HepG2 (cell line): ENCODE results near the gene USH2A. TPM values are rescaled to one million over a fixed set of nuclear protein-coding genes. Genes with fewer than 3 reads are reported as not detected.

ENCODE experiments used
- ATAC-seq: fragments of 200-7000 bp; cut with Tn5 transposase; 3 replicates; pipeline ENCODE4 v1.9.1; 2020; ENCODE audit warnings: mild to moderate bottlenecking, moderate library complexity
- BruUV-seq: library from RNA; stranded (reverse); fragments of 400-500 nt; replicated peaks from 2 replicates; lab custom pipeline; 2021; lab: Mats Ljungman, UMichigan
- CTCF ChIA-PET: fragments of 300-600 bp; formaldehyde crosslinking; extraction: SDS; loops from one replicate; lab custom pipeline; 2021; ENCODE audit warnings: low total read pairs, inconsistent platforms, low intra/inter-chr PET ratio; lab: Yijun Ruan, JAX
- POLR2A ChIA-PET: fragments of 350-600 bp; sonication (Branson Sonifier 250); formaldehyde crosslinking; loops from one replicate; lab custom pipeline; 2020; ENCODE audit warnings: antibody characterized with exemption, inconsistent platforms; lab: Yijun Ruan, JAX
- DNase-seq: peaks from one replicate; pipeline ENCODE4 v3.0.0-alpha.2; 2015; ENCODE audit warnings: low spot score
- FAIRE-seq: peaks from 3 replicates; lab custom pipeline; 2011; peaks lifted over from hg19 to GRCh38; lab: Jason Lieb, UNC
- H2AFZ ChIP-seq: one replicate; pipeline ENCODE4 v1.6.1; 2011; ENCODE audit warnings: low read length, inconsistent platforms
- H3K27ac ChIP-seq: fragments of 300-600 bp; 3 replicates; pipeline ENCODE4 v1.8.0; 2011; ENCODE audit warnings: mixed run types, mild to moderate bottlenecking, mixed read lengths, low read length, inconsistent platforms; ENCODE audit not compliant: insufficient read depth; ENCODE audit errors: extremely low read length
- H3K27me3 ChIP-seq, 2 experiments: fragments of 200-600 bp in 1 of 2; 2 replicates in 1 of 2; 3 replicates in 1 of 2; pipeline versions ENCODE4 v1.6.0 to v1.8.0; 2011; ENCODE audit warnings: low read length in 2 of 2, mild to moderate bottlenecking in 2 of 2, moderate library complexity in 2 of 2, inconsistent platforms in 1 of 2; ENCODE audit not compliant: insufficient read depth in 2 of 2, control insufficient read depth in 1 of 2
- H3K36me3 ChIP-seq, 2 experiments: fragments of 200-600 bp in 1 of 2; replicated peaks in 1 of 2; 2 replicates in 1 of 2; 3 replicates in 1 of 2; pipeline versions ENCODE4 v1.5.1 to v1.8.0; 2011; ENCODE audit warnings: low read length in 2 of 2, inconsistent platforms in 1 of 2; ENCODE audit not compliant: insufficient read depth in 2 of 2, control insufficient read depth in 1 of 2
- H3K4me1 ChIP-seq: 2 replicates; pipeline ENCODE4 v1.5.1; 2012; ENCODE audit warnings: low read length, inconsistent platforms; ENCODE audit not compliant: insufficient read depth
- H3K4me2 ChIP-seq: 2 replicates; pipeline ENCODE4 v1.6.0; 2011; ENCODE audit warnings: low read depth, low read length, inconsistent platforms
- H3K4me3 ChIP-seq, 3 experiments: fragments of 200-600 bp in 1 of 3; sonication (generic), shearing (Covaris generic) in 1 of 3; replicated peaks in 1 of 3; 2 replicates each; pipeline ENCODE4 v1.5.1; 2011 to 2016; ENCODE audit warnings: low read length in 3 of 3, inconsistent platforms in 2 of 3, low read depth in 2 of 3, mild to moderate bottlenecking in 2 of 3, control low read depth in 1 of 3, mixed read lengths in 1 of 3; ENCODE audit not compliant: insufficient read depth in 1 of 3
- H3K79me2 ChIP-seq: one replicate; pipeline ENCODE4 v1.6.1; 2011; ENCODE audit warnings: low read length, inconsistent platforms; ENCODE audit not compliant: insufficient read depth
- H3K9ac ChIP-seq: 2 replicates; pipeline ENCODE4 v1.6.0; 2011; ENCODE audit warnings: mild to moderate bottlenecking, low read depth, low read length, inconsistent platforms; ENCODE audit not compliant: insufficient read depth
- H3K9me3 ChIP-seq: 2 replicates; pipeline ENCODE4 v1.5.1; 2012; ENCODE audit warnings: mild to moderate bottlenecking, low read length
- H4K20me1 ChIP-seq: 2 replicates; pipeline ENCODE4 v1.6.0; 2011; ENCODE audit warnings: inconsistent platforms, mild to moderate bottlenecking, low read length, moderate library complexity; ENCODE audit not compliant: insufficient read depth
- BCL6 ChIP-seq: IDR thresholded peaks from 2 replicates; pipeline ENCODE4 v1.6.1; 2016; ENCODE audit warnings: missing genetic modification reagents, missing compliant biosample characterization
- ETS1 ChIP-seq: sonication (generic); formaldehyde crosslinking; IDR thresholded peaks from 2 replicates; pipeline ENCODE4 v1.4.0; 2020; ENCODE audit warnings: missing genetic modification reagents
- FOXC1 ChIP-seq: sonication (generic); formaldehyde crosslinking; IDR thresholded peaks from 2 replicates; pipeline ENCODE4 v1.8.0; 2022; ENCODE audit warnings: mild to moderate bottlenecking, missing genetic modification reagents, borderline replicate concordance
- HOXA5 ChIP-seq: sonication (generic); formaldehyde crosslinking; IDR thresholded peaks from 2 replicates; pipeline ENCODE4 v1.4.0; 2020; ENCODE audit warnings: missing genetic modification reagents
- HOXA7 ChIP-seq: sonication (generic); formaldehyde crosslinking; IDR thresholded peaks from 2 replicates; pipeline ENCODE4 v1.8.1; 2022; ENCODE audit warnings: mild to moderate bottlenecking, missing genetic modification reagents, moderate library complexity
- PHF20 ChIP-seq: sonication (generic); formaldehyde crosslinking; IDR thresholded peaks from 2 replicates; pipeline ENCODE4 v1.5.0; 2020; ENCODE audit warnings: mild to moderate bottlenecking, missing genetic modification reagents
- POGZ ChIP-seq: sonication (generic); formaldehyde crosslinking; IDR thresholded peaks from 2 replicates; pipeline ENCODE4 v1.4.0; 2020; ENCODE audit warnings: mild to moderate bottlenecking, missing genetic modification reagents
- ZBTB20 ChIP-seq: sonication (generic); formaldehyde crosslinking; IDR thresholded peaks from 2 replicates; pipeline ENCODE4 v1.8.1; 2023; ENCODE audit warnings: missing genetic modification reagents, low read depth, mild to moderate bottlenecking, borderline replicate concordance
- ZBTB7A ChIP-seq: sonication (generic); formaldehyde crosslinking; IDR thresholded peaks from 2 replicates; pipeline ENCODE4 v1.8.0; 2022; ENCODE audit warnings: mild to moderate bottlenecking, missing genetic modification reagents
- WGBS: methylation state at CpG from one replicate; pipeline ENCODE4 v1.1.6; 2017; ENCODE audit warnings: low lambda C conversion rate; 5-methylcytosine and 5-hydroxymethylcytosine counted together
- in situ Hi-C: cut with HindIII; loops from 2 replicates; pipeline ENCODE4 v1.10.0; 2017; ENCODE audit warnings: low pct_unique_long_range_greater_than_20kb; ENCODE audit not compliant: extremely low pct_ligation_motif_present
- intact Hi-C: fragments of 100-400 bp; cut with micrococcal nuclease; formaldehyde crosslinking; loops from one replicate; pipeline ENCODE4 v1.10.0; 2022; ENCODE audit not compliant: unreplicated experiment
- polyA plus RNA-seq, 8 experiments: library from polyadenylated mRNA; depleted of rRNA in 3 of 8; stranded (reverse) in 7 of 8; unstranded in 1 of 8; fragments of >200 nt; fragmentation: Illumina TruSeq in 4 of 8; extraction: Trizol in 4 of 8; gene quantifications; 2 replicates each; pipeline versions ENCODE4 v1.2.1 to v1.2.3, GENCODE V29; 2011 to 2016; ENCODE audit warnings: low read depth in 4 of 8, missing spikeins in 1 of 8, mixed read lengths in 1 of 8; ENCODE audit not compliant: insufficient read depth in 1 of 8
- total RNA-seq, 5 experiments: library from RNA; depleted of rRNA; stranded (reverse); fragments of >200 nt; fragmentation: Illumina TruSeq; extraction: Trizol; gene quantifications; 2 replicates each; pipeline ENCODE4 v1.2.3, GENCODE V29; 2016; ENCODE audit warnings: low read depth in 1 of 5
- TF ChIP-seq, protein P1 (sequence below): sonication (generic); formaldehyde crosslinking; conservative IDR thresholded peaks from 2 replicates; pipeline ENCODE4 v1.5.0; 2020; ENCODE audit warnings: missing genetic modification reagents

USH2A gene
- total and polyA plus RNA-seq, 2 of the 13 experiments (the other 11 are each of a cell fraction or from before 2014, with no cell fraction given), result 0.02 TPM; not detected in 1

GRCh38 chr1:216416488-216416887, 6.8 kb downstream of the USH2A start:
- H3K79me2 ChIP-seq, result no peaks in the 10 kb centered on the region
- intact Hi-C loops (no loop called here), in situ Hi-C loops (no loop called here)
- no peaks in the 10 kb centered on the region for H3K9me3 ChIP-seq
- H3K4me1 ChIP-seq, result no peaks in the 10 kb centered on the region
- ATAC-seq (no peak), FAIRE-seq (no peak), DNase-seq (no peak)
- no peak overlapping the region for H3K4me3 ChIP-seq
- H2AFZ ChIP-seq, result no peak overlapping the region
- ChIA-PET POLR2A (no interaction called here), CTCF (no interaction called here)
- no peak overlapping the region for H3K27ac ChIP-seq
- H4K20me1 ChIP-seq, result no peaks in the 10 kb centered on the region
- TF ChIP-seq ETS1 (CRISPR knock-in tag) (no peak), HOXA7 (no peak), ZBTB20 (no peak), POGZ (CRISPR knock-in tag) (no peak), PHF20 (CRISPR knock-in tag) (no peak), BCL6 (CRISPR knock-in tag) (no peak), FOXC1 (no peak), ZBTB7A (CRISPR knock-in tag) (no peak), HOXA5 (CRISPR knock-in tag) (no peak)
- TF ChIP-seq, protein P1, sequence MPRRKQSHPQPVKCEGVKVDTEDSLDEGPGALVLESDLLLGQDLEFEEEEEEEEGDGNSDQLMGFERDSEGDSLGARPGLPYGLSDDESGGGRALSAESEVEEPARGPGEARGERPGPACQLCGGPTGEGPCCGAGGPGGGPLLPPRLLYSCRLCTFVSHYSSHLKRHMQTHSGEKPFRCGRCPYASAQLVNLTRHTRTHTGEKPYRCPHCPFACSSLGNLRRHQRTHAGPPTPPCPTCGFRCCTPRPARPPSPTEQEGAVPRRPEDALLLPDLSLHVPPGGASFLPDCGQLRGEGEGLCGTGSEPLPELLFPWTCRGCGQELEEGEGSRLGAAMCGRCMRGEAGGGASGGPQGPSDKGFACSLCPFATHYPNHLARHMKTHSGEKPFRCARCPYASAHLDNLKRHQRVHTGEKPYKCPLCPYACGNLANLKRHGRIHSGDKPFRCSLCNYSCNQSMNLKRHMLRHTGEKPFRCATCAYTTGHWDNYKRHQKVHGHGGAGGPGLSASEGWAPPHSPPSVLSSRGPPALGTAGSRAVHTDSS (CRISPR knock-in tag), result no peak
- H3K36me3 ChIP-seq, result no peaks in the 10 kb centered on the region
- no peak overlapping the region for H3K9ac ChIP-seq
- no TSS peak for BruUV-seq
- 4% methylated on average over 1 of the region's 1 CpG for WGBS
- no peak overlapping the region for H3K4me2 ChIP-seq
- H3K27me3 ChIP-seq, result no peaks in the 10 kb centered on the region
